ENCODE measurements around the gene FAM118B. TPM values are rescaled to one million over a fixed set of nuclear protein-coding genes. Genes with fewer than 3 reads are reported as not detected.

The FAM118B gene
- total and polyA plus RNA-seq, 4 donors: 25.8 to 40.4 (median 33.7) TPM

GRCh38 chr11:126311401-126312291 lies 100.1 kb downstream of the FAM118B start:
- DNase-seq (ENCODE audit: low read depth in 4 of 6, low spot score in 6 of 6): no peak
- Histone ChIP-seq H3K27me3 (ENCODE audit: control insufficient read depth, insufficient read depth, low read length) (no peaks in the 10 kb centered on the region), H3K27ac (ENCODE audit: low read depth, low read length) (no peak overlapping the region), H3K4me1 (ENCODE audit: control insufficient read depth, insufficient read depth, low read length) (peaks cover 16% of the 10 kb centered on the region), H3K9me3 (ENCODE audit: control insufficient read depth, insufficient read depth, low read length) (no peaks in the 10 kb centered on the region), H3K4me3 (ENCODE audit: low read depth, low read length) (no peak overlapping the region), H3K36me3 (ENCODE audit: control insufficient read depth, insufficient read depth, low read length) (peaks cover 6% of the 10 kb centered on the region)
- 98% methylated on average over 10 of the region's 14 CpGs for WGBS (ENCODE audit: insufficient coverage)

Small RNAs within 50 kb of the gene (small RNA-seq; reads per million reads assigned to genes)
- not detected for gene AP001893.2 (ENCODE audit: low replicate concordance)
- not detected for gene RN7SL351P (ENCODE audit: low replicate concordance)
- gene RNU4-86P (ENCODE audit: low replicate concordance): not detected

Other genes starting within 250 kb of the FAM118B start
- gene CDON, start 148.9 kb upstream of the FAM118B start, total RNA-seq: 10 to 100 TPM; 33.0 to 34.7 TPM
- gene CDON, start 148.9 kb upstream of the FAM118B start, polyA plus RNA-seq (ENCODE audit: insufficient read length in 2 of 2): 1 to 10 TPM; 7.4 to 9.8 TPM
- 10 to 100 TPM; 19.6 to 22.5 TPM for gene RPUSD4, start 132 bp upstream of the FAM118B start, total RNA-seq
- 10 to 100 TPM; 26.4 to 34.0 TPM for gene RPUSD4, start 132 bp upstream of the FAM118B start, polyA plus RNA-seq (ENCODE audit: insufficient read length in 2 of 2)
- gene SRPRA, start 57.1 kb downstream of the FAM118B start, total RNA-seq: 10 to 100 TPM; 33.4 to 84.0 TPM
- gene SRPRA, start 57.1 kb downstream of the FAM118B start, polyA plus RNA-seq (ENCODE audit: insufficient read length in 2 of 2): 10 to 100 TPM; 55.3 to 69.9 TPM
- gene FOXRED1, start 57.4 kb downstream of the FAM118B start, total RNA-seq: 10 to 100 TPM; 17.6 to 28.8 TPM
- 10 to 100 TPM; 34.9 to 79.5 TPM for gene FOXRED1, start 57.4 kb downstream of the FAM118B start, polyA plus RNA-seq (ENCODE audit: insufficient read length in 2 of 2)
- 1 to 10 TPM; 4.2 to 6.4 TPM for gene TIRAP, start 71.3 kb downstream of the FAM118B start, total RNA-seq
- 10 to 100 TPM in 1 of 2 donors, 1 to 10 TPM in 1; 9.9 to 17.3 TPM for gene TIRAP, start 71.3 kb downstream of the FAM118B start, polyA plus RNA-seq (ENCODE audit: insufficient read length in 2 of 2)
- gene DCPS, start 92.3 kb downstream of the FAM118B start, total RNA-seq: 10 to 100 TPM in 1 of 2 donors, 1 to 10 TPM in 1; 5.1 to 12.0 TPM
- gene DCPS, start 92.3 kb downstream of the FAM118B start, polyA plus RNA-seq (ENCODE audit: insufficient read length in 2 of 2): 10 to 100 TPM; 13.4 to 17.6 TPM
- 10 to 100 TPM; 20.7 to 48.2 TPM for gene ST3GAL4, start 143.9 kb downstream of the FAM118B start, total RNA-seq
- 10 to 100 TPM; 22.2 to 33.5 TPM for gene ST3GAL4, start 143.9 kb downstream of the FAM118B start, polyA plus RNA-seq (ENCODE audit: insufficient read length in 2 of 2)

Data from spinal cord (tissue), 10 donors.